Esophagus muscularis mucosa (tissue), 4 donors: Measurements from ENCODE around the gene ARL8B. TPM values are rescaled to one million over a fixed set of nuclear protein-coding genes. Genes with fewer than 3 reads are reported as not detected.
A peak's percentile ranks its signal among the peaks of the same experiment; 100 is the strongest.

Source experiments
- DNase-seq: peaks from one replicate; pipeline ENCODE4 v3.0.0-alpha.2; 2017; ENCODE audit errors: extremely low spot score
- H3K27ac ChIP-seq, 4 donors: fragments of 200-600 bp; sonication (generic); replicated peaks in 1 of 4; 1 replicate in 3 of 4; 2 replicates in 1 of 4; pipeline ENCODE4 v1.5.1; 2016 to 2019; ENCODE audit warnings: mild to moderate bottlenecking in 1 of 4
- H3K27me3 ChIP-seq, 4 donors: fragments of 200-600 bp; sonication (generic); one replicate each; pipeline versions ENCODE4 v1.5.1 to v1.6.0; 2016 to 2019
- H3K36me3 ChIP-seq, 4 donors: fragments of 200-600 bp; sonication (generic); one replicate each; pipeline ENCODE4 v1.5.1; 2016 to 2019
- H3K4me1 ChIP-seq, 4 donors: fragments of 200-600 bp; sonication (generic); one replicate each; pipeline ENCODE4 v1.5.1; 2016 to 2019
- H3K4me3 ChIP-seq, 4 donors: fragments of 200-600 bp; sonication (generic); 1 replicate in 2 of 4; 2 replicates in 2 of 4; pipeline ENCODE4 v1.5.1; 2016 to 2019; ENCODE audit warnings: mild to moderate bottlenecking in 4 of 4, moderate library complexity in 1 of 4
- H3K9me3 ChIP-seq, 4 donors: fragments of 200-600 bp; sonication (generic); 1 replicate in 3 of 4; 2 replicates in 1 of 4; pipeline ENCODE4 v1.5.1; 2016 to 2019
- EP300 ChIP-seq: sonication (generic); formaldehyde crosslinking; IDR thresholded peaks from one replicate; pipeline ENCODE4 v1.6.1; 2017; ENCODE audit warnings: antibody characterized with exemption
- POLR2A ChIP-seq: fragments of 450-650 bp; IDR thresholded peaks from one replicate; pipeline ENCODE4 v1.6.1; 2017; ENCODE audit warnings: antibody characterized with exemption, moderate library complexity, mild to moderate bottlenecking, low read depth
- POLR2AphosphoS5 ChIP-seq, 2 donors: sonication (generic); formaldehyde crosslinking; IDR thresholded peaks; one replicate each; pipeline ENCODE4 v1.6.1; 2017; ENCODE audit warnings: antibody characterized with exemption in 2 of 2
- WGBS: methylation state at CpG from one replicate; pipeline ENCODE4 v1.1.5; 2018; 5-methylcytosine and 5-hydroxymethylcytosine counted together
- intact Hi-C: fragments of 100-400 bp; cut with DNase I; formaldehyde crosslinking; loops from one replicate; pipeline ENCODE4 v1.15.1; 2023
- total RNA-seq, 4 donors: library from RNA; depleted of rRNA; stranded (reverse); fragments of >200 nt; gene quantifications; one replicate each; pipeline versions ENCODE4 v1.1.0 to v1.2.1, GENCODE V29; 2016
- TF ChIP-seq, protein P1 (sequence below), 3 experiments: fragments of 200-600 bp in 2 of 3; fragments of 450-650 bp in 1 of 3; sonication (generic) in 2 of 3; IDR thresholded peaks; one replicate each; pipeline ENCODE4 v1.5.1; 2017 to 2019; ENCODE audit warnings: antibody characterized with exemption in 3 of 3, mild to moderate bottlenecking in 2 of 3, moderate library complexity in 1 of 3

Gene ARL8B
- total RNA-seq, 4 donors from 2014 or later: 40.6 to 47.1 (median 43.8) TPM

GRCh38 chr3:5194801-5195509 lies 72.9 kb downstream of the ARL8B start:
- DNase-seq: no peak
- Histone ChIP-seq H3K36me3 (peaks cover 0 to 26% (median 10%) of the 10 kb centered on the region in 4 donors), H3K4me3 (no peak overlapping the region), H3K9me3 (no peaks in the 10 kb centered on the region), H3K27me3 (no peaks in the 10 kb centered on the region), H3K27ac (peak overlapping the region in 2 of 4 donors; percentile 22 to 29), H3K4me1 (peaks cover 32 to 56% (median 44%) of the 10 kb centered on the region in 4 donors)
- TF ChIP-seq POLR2AphosphoS5 (IDR thresholded peaks at IDR 0.05): peak in 1 of 2 donors; percentile 51
- TF ChIP-seq, protein P1, sequence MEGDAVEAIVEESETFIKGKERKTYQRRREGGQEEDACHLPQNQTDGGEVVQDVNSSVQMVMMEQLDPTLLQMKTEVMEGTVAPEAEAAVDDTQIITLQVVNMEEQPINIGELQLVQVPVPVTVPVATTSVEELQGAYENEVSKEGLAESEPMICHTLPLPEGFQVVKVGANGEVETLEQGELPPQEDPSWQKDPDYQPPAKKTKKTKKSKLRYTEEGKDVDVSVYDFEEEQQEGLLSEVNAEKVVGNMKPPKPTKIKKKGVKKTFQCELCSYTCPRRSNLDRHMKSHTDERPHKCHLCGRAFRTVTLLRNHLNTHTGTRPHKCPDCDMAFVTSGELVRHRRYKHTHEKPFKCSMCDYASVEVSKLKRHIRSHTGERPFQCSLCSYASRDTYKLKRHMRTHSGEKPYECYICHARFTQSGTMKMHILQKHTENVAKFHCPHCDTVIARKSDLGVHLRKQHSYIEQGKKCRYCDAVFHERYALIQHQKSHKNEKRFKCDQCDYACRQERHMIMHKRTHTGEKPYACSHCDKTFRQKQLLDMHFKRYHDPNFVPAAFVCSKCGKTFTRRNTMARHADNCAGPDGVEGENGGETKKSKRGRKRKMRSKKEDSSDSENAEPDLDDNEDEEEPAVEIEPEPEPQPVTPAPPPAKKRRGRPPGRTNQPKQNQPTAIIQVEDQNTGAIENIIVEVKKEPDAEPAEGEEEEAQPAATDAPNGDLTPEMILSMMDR (IDR thresholded peaks at IDR 0.05): no peak
- intact Hi-C loops: no loop called here
- WGBS: 55% methylated on average over 2 of the region's 2 CpGs

- 61% methylated on average over 2 of the region's 2 CpGs for WGBS
- H3K4me3 ChIP-seq: no peak overlapping the region
- peak overlapping the region in 2 of 4 donors; percentile 22 to 29 for H3K27ac ChIP-seq
- TF ChIP-seq EP300: no peak
- no peak for TF ChIP-seq POLR2A
- H3K4me1 ChIP-seq: peaks cover 27 to 49% (median 38%) of the 10 kb centered on the region in 4 donors
- peaks cover 0 to 32% (median 14%) of the 10 kb centered on the region in 4 donors for H3K36me3 ChIP-seq
- DNase-seq: no peak
- no peaks in the 10 kb centered on the region for H3K27me3 ChIP-seq
- H3K9me3 ChIP-seq: no peaks in the 10 kb centered on the region
- intact Hi-C loops: no loop called here
Observed at GRCh38 chr3:5195605-5196004, 73.5 kb downstream of the ARL8B start.

DNA sequence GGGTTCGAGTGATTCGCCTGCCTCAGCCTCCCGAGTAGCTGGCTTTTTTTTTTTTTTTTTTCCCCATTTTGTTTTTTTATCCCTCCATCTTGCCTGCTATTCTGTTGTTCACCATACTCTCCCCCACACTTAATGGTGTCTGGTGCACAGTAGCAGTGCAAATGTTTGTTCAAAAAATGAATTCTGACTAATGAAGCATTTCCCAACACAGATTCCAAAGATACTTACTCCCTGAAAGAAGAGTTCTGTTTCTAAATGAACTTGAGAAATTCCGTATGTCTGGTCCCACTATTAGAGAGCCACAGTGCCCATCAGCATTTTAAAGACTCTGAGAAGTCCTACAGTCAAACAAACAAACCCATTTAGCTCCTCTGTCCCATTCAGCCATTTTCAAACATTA lies 74.9 kb downstream of the ARL8B start:
- H3K27ac ChIP-seq: peak overlapping the region in 1 of 4 donors; percentile 12
- intact Hi-C loops: no loop called here

GRCh38 chr3:5197470-5198312 lies 75.6 kb downstream of the ARL8B start:
- no peak for DNase-seq
- intact Hi-C loops: no loop called here
- peaks cover 27 to 40% (median 30%) of the 10 kb centered on the region in 4 donors for H3K4me1 ChIP-seq
- 92% methylated on average over 8 of the region's 8 CpGs for WGBS
- H3K27ac ChIP-seq: peak overlapping the region in 1 of 4 donors; percentile 12
- no peaks in the 10 kb centered on the region for H3K9me3 ChIP-seq
- H3K27me3 ChIP-seq: no peaks in the 10 kb centered on the region
- no peak overlapping the region for H3K4me3 ChIP-seq
- TF ChIP-seq POLR2A: no peak
- no peak for TF ChIP-seq POLR2AphosphoS5 (IDR thresholded peaks at IDR 0.05)
- H3K36me3 ChIP-seq: peaks cover 5 to 53% (median 31%) of the 10 kb centered on the region in 4 donors

More for the DNA sequence above, 74.9 kb downstream of the ARL8B start:
- Histone ChIP-seq H3K4me1 (peaks cover 27 to 47% (median 30%) of the 10 kb centered on the region in 4 donors), H3K9me3 (no peaks in the 10 kb centered on the region), H3K36me3 (peaks cover 0 to 46% (median 25%) of the 10 kb centered on the region in 4 donors), H3K4me3 (no peak overlapping the region), H3K27me3 (no peaks in the 10 kb centered on the region)
- 79% methylated on average over 4 of the region's 4 CpGs for WGBS
- no peak for TF ChIP-seq EP300
- no peak for TF ChIP-seq POLR2AphosphoS5 (IDR thresholded peaks at IDR 0.05)
- TF ChIP-seq, protein P1 (IDR thresholded peaks at IDR 0.05): no peak
- TF ChIP-seq POLR2A: no peak
- DNase-seq: no peak

DNA sequence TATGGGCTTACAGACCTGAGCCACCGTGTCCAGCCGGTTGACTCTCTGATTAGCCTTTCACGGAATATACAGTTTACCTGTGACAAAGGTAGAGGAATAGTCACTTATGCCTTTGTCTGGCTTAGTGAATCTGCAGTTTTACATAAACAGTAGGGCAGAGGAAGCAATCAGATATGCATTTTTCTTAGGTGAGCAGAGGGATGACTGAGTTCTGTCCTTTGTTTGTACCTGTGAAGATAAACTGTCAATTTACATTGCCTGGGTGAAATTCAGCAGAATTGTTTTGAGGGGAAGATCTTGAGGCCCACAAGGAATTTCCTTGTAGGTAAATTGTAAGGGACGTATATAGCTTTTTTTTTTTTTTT lies 76.2 kb downstream of the ARL8B start:
- H3K4me1 ChIP-seq: peaks cover 23 to 40% (median 30%) of the 10 kb centered on the region in 4 donors
- H3K9me3 ChIP-seq: no peaks in the 10 kb centered on the region
- intact Hi-C loops: no loop called here
- no peaks in the 10 kb centered on the region for H3K27me3 ChIP-seq
- 96% methylated on average over 4 of the region's 4 CpGs for WGBS
- H3K27ac ChIP-seq: no peak overlapping the region
- no peak overlapping the region for H3K4me3 ChIP-seq
- H3K36me3 ChIP-seq: peaks cover 11 to 59% (median 37%) of the 10 kb centered on the region in 4 donors
- DNase-seq: no peak
- TF ChIP-seq, protein P1 (IDR thresholded peaks at IDR 0.05): no peak
- TF ChIP-seq POLR2A: no peak
- no peak for TF ChIP-seq EP300
- TF ChIP-seq POLR2AphosphoS5 (IDR thresholded peaks at IDR 0.05): no peak
